Measurements from ENCODE around the gene HOXA3.

DNA sequence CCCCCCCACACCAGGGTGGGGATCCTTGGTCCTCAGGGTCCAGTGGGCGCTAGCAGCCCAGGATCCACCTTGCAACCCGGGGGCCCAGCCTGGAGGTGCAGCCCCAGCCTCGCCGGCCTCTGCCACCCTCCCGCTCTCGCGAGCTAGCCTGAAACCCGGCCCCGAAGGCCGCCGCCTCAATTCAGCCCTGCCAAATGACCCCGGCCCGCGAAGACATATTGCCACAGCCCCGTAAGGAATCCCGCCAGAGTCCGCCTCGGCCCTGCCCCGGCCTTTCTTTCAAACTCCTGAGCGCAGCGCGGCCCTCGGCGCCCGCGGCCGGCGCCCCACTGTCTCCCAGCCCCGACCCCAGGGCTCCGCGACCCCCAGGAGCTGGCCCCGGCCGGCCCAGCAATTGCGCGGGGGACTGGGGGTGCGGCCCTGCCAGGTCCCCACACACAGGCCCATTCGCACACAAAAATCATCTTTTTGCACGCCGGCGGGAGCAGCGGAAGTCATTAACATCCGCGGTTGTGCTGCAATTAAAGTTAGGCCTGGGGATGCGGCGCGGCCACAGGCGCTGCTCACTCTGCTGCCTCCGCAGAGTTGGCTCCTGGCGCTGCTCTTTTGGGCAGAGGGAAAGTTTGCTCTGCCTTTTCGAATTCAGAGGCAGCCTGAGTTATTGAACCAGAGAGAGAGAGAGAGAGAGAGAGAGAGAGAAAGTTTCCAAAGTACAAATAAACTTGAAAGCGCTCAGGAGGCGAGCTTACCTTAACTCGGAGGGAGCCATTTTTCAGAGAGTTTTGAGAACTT lies 12.9 kb downstream of the HOXA3 start:
- no peak for TF ChIP-seq POLR2A (IDR thresholded peaks at IDR 0.05)
- TF ChIP-seq, protein P1, sequence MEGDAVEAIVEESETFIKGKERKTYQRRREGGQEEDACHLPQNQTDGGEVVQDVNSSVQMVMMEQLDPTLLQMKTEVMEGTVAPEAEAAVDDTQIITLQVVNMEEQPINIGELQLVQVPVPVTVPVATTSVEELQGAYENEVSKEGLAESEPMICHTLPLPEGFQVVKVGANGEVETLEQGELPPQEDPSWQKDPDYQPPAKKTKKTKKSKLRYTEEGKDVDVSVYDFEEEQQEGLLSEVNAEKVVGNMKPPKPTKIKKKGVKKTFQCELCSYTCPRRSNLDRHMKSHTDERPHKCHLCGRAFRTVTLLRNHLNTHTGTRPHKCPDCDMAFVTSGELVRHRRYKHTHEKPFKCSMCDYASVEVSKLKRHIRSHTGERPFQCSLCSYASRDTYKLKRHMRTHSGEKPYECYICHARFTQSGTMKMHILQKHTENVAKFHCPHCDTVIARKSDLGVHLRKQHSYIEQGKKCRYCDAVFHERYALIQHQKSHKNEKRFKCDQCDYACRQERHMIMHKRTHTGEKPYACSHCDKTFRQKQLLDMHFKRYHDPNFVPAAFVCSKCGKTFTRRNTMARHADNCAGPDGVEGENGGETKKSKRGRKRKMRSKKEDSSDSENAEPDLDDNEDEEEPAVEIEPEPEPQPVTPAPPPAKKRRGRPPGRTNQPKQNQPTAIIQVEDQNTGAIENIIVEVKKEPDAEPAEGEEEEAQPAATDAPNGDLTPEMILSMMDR (IDR thresholded peaks at IDR 0.05): no peak

Data from ovary (tissue), 3 donors.